NCI-H2196 treated with DMSO at 0.1 percent for 48 hours (cell line): Measurements from ENCODE around the gene TDRD9.

ENCODE experiments used
- DNase-seq: peaks from one replicate; lab custom pipeline; 2025; ENCODE audit not compliant: unreplicated experiment; lab: John Stamatoyannopoulos, UW

TDRD9 gene

GRCh38 chr14:104020471-104020870 is 92.2 kb downstream of the TDRD9 start:
- no peak for DNase-seq

- no peak for DNase-seq
Observed at GRCh38 chr14:104023325-104024055, 95.2 kb downstream of the TDRD9 start.

DNA sequence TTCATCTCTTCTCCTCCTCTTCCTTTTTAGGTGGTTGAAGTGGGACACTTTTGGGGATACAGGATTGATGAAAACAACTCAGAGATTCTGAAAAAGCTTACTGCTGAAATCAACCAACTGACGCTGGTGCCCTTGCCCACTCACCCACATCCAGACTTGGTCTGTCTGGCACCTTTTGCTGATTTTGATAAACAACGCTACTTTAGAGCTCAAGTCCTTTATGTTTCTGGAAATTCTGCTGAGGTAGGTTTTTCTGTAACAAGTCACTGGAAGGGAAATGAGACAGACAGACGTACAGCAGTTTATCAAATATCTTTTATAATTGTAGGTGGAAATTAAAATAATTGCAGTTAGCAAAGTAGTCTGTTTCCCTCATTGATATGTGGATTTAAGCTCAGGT is 97.3 kb downstream of the TDRD9 start:
- DNase-seq: no peak

DNA sequence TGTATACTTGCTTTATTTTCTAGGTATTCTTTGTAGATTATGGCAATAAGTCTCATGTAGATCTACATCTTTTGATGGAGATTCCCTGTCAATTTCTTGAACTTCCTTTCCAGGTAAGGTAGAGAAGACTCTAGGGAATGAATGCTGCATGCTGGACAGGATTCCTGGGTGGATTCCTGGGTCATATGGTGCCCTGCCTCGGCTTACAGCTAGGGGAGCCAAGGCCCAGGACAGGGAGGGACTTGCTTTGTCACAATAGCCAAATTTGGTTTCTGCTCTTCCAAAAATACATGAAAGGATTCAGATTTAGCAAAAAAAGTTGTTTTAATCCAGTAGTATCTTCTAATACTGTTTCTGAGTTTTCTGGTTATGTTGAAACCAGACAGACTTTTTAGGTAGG is 97.8 kb downstream of the TDRD9 start:
- no peak for DNase-seq

DNA sequence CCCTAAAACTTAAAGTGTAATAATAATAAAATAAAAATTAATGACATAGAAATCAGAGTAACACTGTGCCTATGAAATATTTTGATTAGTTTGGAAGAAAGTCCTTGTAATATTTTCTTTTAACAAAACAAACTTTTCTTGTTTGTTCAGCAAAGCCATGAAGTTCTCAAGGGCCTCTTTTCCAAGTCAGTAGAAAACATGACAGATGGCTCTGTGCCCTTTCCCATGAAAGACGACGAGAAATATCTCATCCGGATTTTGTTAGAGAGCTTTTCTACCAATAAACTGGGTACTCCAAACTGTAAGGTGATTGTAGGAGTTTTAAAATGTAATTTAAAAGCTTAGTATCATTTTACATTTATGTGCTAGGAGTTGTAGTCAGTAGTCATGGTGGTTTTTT is 102.7 kb downstream of the TDRD9 start:
- DNase-seq: no peak

GRCh38 chr14:104031384-104031783 is 103.1 kb downstream of the TDRD9 start:
- DNase-seq: no peak

- DNase-seq: no peak
Observed at GRCh38 chr14:104034976-104035699, 106.9 kb downstream of the TDRD9 start.

- no peak for DNase-seq
Observed at GRCh38 chr14:104036212-104036611, 108.0 kb downstream of the TDRD9 start.

DNA sequence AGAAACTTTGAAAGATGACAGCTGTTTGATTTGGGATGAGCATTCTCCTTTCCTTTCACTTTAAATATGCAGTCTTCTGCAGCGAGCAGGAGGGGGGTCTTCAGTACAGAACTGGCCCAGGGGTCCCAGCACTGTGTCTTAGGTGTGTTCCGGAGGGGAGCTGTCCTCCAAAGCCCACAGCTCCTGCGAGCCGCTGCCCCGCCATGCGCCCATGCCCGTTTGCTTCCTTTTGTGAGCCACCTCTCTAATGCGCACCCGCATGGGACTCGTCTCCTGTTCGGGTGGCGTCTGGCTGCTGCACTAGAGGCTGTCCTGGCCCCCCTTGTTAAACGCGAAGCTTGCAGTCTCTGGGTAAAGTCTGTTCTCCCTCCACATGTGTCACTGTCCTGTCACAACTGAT is 108.8 kb downstream of the TDRD9 start:
- DNase-seq: no peak

DNA sequence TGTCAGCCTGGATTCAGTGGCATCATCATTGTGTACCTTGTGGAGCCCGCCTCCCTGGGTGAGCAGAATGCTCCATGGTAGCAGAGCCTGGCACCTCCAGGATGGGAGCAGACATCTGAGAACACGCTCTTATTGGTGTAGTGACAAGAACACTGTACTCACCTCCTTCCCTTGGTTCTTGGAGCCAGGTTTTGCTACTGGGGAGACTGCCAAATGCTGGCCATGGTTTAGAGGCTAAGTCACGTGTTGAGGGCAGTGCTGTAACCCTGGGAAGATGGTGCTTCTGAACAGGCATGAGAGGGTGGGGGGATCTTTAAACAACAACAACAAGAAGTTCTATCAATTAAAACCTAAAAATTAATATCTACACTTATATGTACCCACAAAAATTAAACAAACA is 109.6 kb downstream of the TDRD9 start:
- DNase-seq: no peak

GRCh38 chr14:104039214-104039613 is 111.0 kb downstream of the TDRD9 start:
- DNase-seq: no peak

GRCh38 chr14:104040539-104040938 is 112.3 kb downstream of the TDRD9 start:
- DNase-seq: no peak

DNA sequence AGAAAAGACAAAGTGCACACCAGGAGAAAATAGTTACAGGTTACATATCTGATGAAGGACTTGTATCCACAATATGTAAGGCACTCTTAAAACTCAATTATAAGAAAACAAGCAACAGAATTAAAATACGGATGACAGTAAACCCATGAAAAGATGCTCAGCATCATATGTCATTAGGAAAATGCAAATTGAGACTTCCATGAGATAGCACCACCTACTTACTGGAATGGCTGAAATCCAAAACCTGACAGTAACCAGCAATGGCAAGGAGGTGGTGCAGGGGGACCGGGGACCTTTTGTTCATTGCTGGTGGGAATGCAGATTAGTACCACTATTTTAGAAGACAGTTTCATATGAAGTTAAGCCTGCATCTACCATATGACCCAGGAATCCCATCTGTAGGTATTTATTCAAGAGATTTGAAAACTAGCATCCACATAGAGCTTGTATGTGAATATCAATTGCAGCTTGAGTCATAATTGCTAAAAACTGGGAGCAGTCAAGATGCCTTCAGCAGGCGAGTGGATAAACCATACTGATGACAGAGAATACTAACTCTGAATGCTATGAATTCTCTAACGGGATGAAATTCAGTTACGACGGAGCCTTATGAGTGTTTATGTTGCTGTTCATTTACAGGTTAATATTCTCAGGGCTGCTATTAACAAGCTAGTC is 113.3 kb downstream of the TDRD9 start:
- no peak for DNase-seq

GRCh38 chr14:104044016-104044415 is 115.8 kb downstream of the TDRD9 start:
- no peak for DNase-seq

DNA sequence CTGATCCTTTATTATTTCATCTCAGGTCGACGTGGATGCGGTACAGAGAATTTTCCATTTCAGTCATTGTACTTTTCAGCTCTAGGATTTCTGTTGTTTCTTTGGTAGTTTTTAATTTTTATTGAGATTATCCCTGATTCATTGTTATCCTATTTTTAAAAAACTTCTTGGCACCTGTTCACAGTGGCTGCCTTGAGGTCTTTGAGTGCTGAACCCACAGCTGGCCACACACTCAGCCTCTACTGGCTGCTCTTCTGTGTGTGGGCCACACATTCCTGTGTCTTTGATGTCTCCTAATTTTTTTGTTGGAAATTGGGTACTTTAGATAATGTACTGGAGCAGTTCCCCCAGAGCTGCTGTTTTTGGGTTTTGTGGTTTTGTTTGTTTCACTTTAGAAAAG is 119.5 kb downstream of the TDRD9 start:
- DNase-seq: no peak

GRCh38 chr14:104048758-104049507 is 120.7 kb downstream of the TDRD9 start:
- DNase-seq: no peak

DNA sequence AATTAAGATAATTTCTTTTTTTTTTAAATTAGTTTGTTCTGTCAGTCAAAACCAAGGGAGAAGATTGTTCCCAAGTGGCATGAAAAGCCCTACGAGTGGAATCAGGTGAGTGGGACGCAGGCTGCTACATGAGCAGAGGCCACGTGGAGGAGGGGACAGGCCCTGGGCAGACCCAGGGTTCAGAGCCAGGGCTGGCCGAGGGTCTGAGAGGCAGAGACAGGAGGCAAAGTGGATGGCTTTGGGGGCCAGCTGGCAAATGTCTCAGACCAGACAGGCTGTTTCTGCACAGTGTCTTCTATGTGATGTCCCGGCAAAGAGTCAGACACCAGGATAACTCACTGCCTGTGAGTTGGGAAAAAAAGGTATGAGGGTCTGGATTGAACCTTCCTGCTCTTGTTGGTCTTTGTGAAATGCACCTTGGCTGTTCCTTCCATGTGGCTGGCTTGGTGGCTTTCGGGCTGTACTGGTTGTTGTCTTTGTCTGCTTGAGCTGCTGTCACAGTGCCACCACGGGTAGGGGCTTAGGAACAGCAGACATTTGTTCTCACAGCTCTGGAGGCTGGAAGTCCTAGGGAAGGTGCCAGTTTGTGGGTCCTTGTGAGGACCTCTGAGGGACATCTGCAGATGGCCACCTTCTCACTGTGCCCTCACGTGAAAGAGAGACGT is 121.5 kb downstream of the TDRD9 start:
- DNase-seq: no peak

- DNase-seq: no peak
Observed at GRCh38 chr14:104051092-104051813, 123.0 kb downstream of the TDRD9 start.

DNA sequence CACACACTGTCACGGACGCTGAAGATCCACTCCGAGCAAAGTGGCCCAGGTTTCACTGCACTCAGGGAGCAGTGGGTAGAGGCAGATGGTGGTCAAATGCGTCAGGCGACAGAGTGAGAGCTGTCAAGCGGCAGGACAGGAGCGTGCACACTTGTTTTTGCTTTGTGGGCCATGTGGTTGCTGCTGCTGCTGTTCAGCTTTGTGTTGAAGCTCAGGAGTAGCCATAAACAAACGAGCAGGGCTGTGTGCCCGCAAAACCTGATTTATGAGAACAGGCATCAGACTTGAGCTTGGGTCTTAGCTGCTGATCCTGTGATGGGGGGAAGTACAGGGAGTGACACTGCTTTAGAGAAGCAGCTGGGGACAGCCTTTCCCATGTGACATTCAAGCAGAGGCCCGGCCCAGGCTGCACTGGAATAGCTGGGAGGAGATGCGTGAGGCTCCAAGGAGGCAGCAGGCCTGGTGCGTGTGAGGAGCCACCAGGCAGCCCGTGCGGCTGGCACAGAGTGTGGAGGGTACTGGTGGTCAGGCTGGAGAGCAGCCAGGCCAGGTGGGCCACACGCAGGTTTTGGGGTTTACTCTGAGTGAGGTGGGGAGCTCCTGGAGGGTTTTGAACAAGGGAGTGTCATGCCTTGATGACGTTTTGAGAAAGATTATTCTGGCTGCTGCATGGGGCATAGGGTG is 126.1 kb downstream of the TDRD9 start:
- no peak for DNase-seq

- no peak for DNase-seq
Observed at GRCh38 chr14:104062281-104062680, 134.0 kb downstream of the TDRD9 start.
